Forelimb muscle (tissue), 1 donor: ENCODE results near the gene SLC48A1. TPM values are rescaled to one million over a fixed set of nuclear protein-coding genes. Genes with fewer than 3 reads are reported as not detected.

Experiments
- DNase-seq: peaks from one replicate; pipeline ENCODE4 v3.0.0-alpha.2; 2013; ENCODE audit warnings: low read depth
- polyA plus RNA-seq: library from polyadenylated mRNA; unstranded; fragments of 120-200 nt; gene quantifications from one replicate; pipeline ENCODE4 v1.2.1, GENCODE V29; 2013; ENCODE audit not compliant: insufficient read length

The SLC48A1 gene
- polyA plus RNA-seq, 1 donor = 11.7 TPM

DNA sequence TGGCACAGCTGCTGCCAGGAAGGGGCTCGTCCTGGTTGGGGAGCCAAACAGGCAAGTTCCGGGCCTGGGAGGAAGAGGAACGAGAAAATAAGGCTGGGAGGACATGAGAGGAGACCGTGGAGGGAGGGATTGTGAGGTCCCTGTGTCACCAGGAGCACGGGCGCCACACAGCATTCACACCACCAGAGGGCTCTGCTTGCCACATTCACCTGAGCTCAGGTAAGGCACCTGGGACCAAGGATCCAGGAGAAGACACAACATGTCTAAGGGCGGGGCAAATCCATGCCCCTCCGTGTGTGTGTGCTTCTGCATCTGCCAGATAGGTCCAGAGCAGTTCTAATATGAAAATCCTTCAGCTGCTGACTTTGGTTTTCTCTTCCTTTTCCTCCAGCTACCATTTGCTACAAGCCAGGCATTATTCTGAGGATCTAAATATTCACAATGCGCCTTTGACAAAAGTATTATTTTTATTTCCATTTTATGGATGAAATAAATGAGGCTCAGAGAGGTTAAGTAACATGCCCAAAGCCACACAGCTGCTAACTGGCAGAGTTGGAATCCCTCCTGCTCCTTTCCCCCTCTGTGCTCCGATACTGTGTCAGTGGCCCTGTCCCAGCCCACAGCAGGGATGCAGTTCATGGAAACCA is 28.9 kb upstream of the SLC48A1 start:
- DNase-seq = no peak

DNA sequence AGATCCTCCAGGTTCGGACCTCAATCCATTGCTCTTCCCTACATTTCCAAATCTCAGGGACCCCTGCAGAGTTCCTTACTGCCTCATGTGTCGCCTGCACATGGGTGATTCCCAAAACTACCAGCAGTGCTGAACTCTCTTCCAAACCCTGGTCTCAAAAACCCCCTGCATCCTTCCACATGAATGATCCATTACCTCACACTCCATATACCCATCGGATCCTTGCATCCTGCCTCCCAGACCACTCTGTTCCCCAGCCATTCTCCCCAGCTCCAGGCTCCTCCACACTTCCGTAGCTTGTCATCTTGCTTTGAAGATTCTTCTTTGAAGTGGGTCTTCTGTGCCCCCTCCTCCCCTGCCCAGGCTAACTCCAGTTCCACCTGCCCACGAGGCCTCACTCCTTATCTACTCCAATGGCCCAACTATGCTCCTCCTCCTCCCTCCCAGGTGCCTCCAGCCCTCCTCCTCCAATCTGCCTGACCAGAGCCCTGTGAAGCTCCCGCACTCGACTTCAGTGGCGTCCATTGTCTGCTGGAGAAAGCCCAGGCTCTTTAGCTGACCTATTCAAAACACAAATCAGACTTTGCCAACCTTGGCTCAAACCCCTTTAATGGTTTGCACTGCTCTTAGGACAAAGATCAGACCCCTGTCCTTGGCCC is 28.1 kb upstream of the SLC48A1 start:
- DNase-seq = no peak

GRCh38 chr12:47745485-47746041 is 27.5 kb upstream of the SLC48A1 start:
- no peak for DNase-seq

DNA sequence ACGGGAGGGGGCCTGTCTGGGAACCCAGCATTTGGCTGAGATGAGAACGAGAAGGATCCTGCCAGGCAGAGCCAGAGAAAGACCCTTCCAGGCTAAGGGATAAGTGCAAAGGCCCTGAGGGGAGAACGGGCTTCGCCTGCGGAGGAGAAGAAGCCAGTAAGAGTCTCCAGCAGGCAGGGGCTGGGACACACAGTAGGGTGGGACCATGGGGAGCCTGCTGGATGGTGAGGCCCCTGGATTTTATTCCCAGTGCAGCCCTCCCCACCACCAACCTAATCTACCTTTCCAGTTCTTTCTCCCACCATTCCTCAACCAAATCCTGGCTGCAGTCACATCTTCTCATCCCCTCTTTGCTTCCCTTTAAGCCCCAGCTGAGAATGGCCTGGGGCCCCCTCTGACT is 27.0 kb upstream of the SLC48A1 start:
- DNase-seq = no peak

DNA sequence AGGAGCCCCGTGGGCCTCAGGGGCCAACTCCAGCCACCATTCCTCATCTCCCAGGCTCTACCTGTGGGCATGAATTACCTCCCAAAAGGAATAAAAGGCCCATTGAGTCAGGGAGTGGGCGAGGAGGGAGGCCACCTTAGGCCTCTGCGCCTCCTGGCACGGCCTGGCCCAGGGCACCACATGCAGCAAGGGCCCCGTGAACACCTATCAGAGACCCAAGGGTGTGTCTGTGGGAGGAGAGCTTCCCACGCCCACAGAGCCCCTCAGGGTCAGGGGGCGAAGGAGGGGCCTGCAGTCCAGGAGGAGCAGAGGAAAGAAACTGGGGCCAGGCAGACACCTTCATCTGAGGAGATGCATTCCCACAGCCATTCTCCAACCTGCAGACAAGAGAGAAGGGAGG is 26.5 kb upstream of the SLC48A1 start:
- no peak for DNase-seq

- no peak for DNase-seq
Measured at GRCh38 chr12:47747126-47747525, 25.9 kb upstream of the SLC48A1 start.

GRCh38 chr12:47747596-47748506 is 25.2 kb upstream of the SLC48A1 start:
- no peak for DNase-seq

DNA sequence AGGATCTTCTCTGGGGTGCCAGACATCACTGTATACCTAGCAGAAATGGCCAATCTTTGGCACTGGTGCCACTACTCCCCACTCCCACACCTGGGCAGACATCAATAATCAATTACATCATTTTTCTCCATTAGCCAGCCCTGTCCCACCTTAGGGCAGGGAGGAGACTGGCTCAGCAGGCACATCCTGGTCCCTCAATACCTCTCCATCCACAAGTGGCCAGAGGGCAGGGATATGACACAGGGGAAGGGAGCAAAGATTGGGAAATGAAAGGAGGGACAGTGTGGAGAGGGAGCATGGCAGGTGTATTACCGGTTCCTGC is 24.6 kb upstream of the SLC48A1 start:
- DNase-seq = no peak

- DNase-seq = no peak
Measured at GRCh38 chr12:47748899-47749298, 24.1 kb upstream of the SLC48A1 start.

DNA sequence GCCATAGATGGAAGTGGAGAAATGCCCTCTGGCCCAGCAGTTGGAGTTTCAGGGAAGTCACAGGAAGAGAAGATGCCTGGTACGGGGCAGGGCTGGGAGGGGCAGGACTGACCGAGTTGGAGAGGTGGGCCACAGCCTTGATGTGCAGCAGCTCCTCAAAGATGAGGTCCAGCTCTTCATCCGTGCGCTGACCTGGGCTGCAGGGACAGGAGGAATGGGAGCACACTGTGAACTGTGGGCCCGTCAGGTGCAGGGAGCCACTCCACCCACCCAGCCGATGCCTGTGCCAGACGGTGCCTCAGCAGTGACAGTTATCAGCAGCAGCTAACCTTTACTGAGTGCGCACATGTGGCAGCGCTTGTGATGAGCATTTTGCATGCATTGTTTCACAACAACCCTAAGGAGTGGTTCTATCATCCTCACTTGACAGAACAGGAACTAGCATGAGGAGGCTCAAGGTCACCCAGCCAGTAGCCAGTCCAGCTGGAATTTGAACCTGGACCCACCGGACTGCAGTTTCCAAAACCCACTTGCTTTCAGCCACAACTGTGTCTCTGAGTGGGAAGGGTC is 22.7 kb upstream of the SLC48A1 start:
- DNase-seq = no peak

DNA sequence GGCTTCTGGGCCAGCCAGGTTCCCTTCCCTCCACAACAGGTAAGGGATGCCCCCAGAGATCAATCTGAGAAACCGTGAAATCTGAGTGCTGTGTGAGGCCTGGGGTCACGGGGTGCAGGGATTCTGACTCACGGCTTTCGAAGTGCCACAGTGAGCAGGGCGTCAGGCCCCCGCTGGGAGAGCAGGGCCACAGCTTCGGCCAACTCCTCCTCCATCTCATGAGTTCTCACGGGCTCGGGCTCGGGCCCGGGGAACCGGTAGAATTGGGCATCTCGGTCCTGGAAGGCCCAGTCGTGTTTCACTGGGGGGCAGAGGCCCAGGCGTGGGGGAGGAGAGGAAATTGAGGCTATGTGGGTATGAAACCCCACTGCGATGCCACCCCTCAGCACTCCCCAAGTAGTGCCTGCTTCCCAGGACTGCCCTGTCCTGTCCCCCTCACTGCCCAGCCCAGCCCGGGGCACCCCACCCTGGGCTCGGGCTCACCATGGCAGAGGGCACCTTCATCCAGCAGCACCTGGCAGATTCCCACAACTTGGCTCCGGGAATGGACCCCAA is 22.0 kb upstream of the SLC48A1 start:
- no peak for DNase-seq

DNA sequence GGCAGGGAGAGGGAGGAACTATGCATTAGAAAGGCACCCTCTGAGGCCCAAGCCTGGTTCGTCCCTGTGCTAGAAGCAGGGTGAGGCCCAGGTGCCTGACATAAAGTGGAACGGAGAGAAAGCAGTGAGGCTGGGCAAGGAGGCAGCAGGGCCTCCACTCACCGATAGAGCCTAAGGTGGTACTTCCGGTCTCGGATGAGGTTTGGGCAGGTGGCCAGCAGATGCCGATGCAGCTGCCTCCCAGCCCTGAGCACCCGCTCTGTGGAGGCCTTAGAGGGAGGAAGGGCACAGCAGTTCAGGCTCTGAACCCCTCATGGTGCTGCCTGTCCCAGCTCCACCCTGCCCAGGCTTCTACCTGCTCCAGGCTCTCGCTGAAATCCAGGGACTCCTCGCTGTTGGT is 21.5 kb upstream of the SLC48A1 start:
- DNase-seq = no peak

GRCh38 chr12:47752121-47752520 is 20.9 kb upstream of the SLC48A1 start:
- no peak for DNase-seq

GRCh38 chr12:47752552-47752951 is 20.5 kb upstream of the SLC48A1 start:
- no peak for DNase-seq

GRCh38 chr12:47753021-47754001 is 19.7 kb upstream of the SLC48A1 start:
- no peak for DNase-seq

DNA sequence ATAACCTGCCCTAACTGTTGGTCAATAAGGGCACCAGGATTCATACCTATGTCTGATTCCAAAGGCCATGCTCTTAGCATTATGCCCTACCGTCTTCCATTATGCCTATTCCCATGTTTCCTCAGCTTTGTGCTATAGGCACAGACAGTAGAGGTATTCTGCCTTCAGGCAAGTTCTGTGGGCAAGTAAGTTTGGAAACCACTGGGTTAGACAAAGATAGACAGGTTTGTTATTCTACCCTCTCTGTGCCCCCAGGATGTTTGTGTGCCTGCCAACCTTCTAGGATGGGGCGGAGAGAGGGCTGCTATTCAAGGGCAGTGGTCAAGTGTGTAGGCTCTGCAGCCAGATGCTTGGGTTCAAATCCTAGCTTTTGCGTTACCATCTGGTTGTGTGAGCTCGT is 18.9 kb upstream of the SLC48A1 start:
- no peak for DNase-seq

- no peak for DNase-seq
Measured at GRCh38 chr12:47754881-47755280, 18.2 kb upstream of the SLC48A1 start.

DNA sequence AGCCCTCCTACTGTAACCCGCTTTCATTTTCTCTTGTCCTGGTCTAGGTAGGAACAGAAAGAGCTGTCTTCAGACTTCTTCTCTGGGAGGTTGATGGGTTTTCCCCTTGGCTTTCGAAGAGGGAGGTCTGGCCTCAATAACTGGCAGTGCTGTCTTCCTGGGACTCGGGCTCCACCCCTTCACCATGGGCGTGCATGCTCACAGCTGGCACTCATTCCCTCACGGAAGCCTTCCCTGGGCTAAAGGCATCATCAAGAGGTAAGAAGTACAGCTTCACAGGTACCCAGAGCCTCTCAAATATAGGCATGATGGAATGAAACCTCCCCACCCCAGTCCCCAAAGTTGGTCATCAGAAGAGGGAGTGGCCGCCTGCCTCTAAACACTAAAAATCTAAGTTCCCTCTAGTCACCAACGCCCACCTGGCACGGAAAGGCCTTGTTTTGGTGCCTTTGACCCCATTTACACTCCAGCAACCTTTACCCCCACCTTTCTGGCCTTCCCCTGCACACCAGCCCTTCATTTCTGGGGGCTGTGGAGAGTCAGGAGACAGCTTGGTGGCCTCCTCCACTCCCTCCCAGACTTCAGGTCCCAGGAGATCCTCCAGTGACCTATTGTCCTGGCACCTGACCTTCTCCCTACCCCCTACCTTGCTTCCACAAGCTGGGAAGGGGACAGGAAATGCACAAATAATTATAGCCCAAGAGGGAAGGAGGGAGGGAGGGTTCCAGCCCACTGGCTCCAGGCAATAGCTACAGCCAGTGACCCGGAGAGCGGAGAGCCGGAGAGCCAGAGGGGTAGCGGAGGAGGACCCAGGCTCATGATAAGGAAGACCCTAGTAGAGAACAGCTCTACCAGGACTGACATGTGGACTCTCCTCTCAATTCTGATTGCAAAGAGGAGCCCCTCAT is 17.1 kb upstream of the SLC48A1 start:
- DNase-seq = no peak

GRCh38 chr12:47757364-47757839 is 15.6 kb upstream of the SLC48A1 start:
- no peak for DNase-seq
